Skin of body (tissue), 2 donors: ENCODE measurements around the gene GPR153. TPM values are rescaled to one million over a fixed set of nuclear protein-coding genes. Genes with fewer than 3 reads are reported as not detected.

Source experiments
- DNase-seq: peaks from one replicate; lab custom pipeline; 2025; lab: John Stamatoyannopoulos, UW
- total RNA-seq: library from RNA; depleted of rRNA; stranded (reverse); fragments of >200 nt; gene quantifications from one replicate; pipeline ENCODE4 v1.2.3, GENCODE V29; 2014

The GPR153 gene
- total RNA-seq, 1 donor from 2014 or later = 17.4 TPM

GRCh38 chr1:6206520-6206855 is 54.4 kb downstream of the GPR153 start:
- no peak for DNase-seq

GRCh38 chr1:6205849-6206519 is 54.9 kb downstream of the GPR153 start, which contains the start of gene RNF207:
RNF207 (plus strand) TSS chr1:6206119; CDS start chr1:6206536, 417 bp downstream.
- DNase-seq = peak; percentile 26

- no peak for DNase-seq
Measured at GRCh38 chr1:6202256-6202655, 58.6 kb downstream of the GPR153 start.

- DNase-seq = no peak
Measured at GRCh38 chr1:6200188-6200809, 60.6 kb downstream of the GPR153 start.

GRCh38 chr1:6199298-6200187 is 61.4 kb downstream of the GPR153 start, which contains the start of gene RPL22:
RPL22 (minus strand) TSS chr1:6199595; CDS start chr1:6199573, 22 bp downstream.
- DNase-seq = peak; percentile 99

GRCh38 chr1:6198646-6199297 is 62.1 kb downstream of the GPR153 start:
- no peak for DNase-seq

GRCh38 chr1:6197746-6198427 is 63.0 kb downstream of the GPR153 start:
- no peak for DNase-seq

Other genes with a start within 250 kb of the GPR153 start
- gene KCNAB2, start 215.2 kb downstream of the GPR153 start, total RNA-seq = 5.0 TPM
- 1.4 TPM for gene CHD5, start 80.8 kb downstream of the GPR153 start, total RNA-seq
- gene RPL22, start 61.5 kb downstream of the GPR153 start, total RNA-seq = 261 TPM
- 7.6 TPM for gene RNF207, start 55.0 kb downstream of the GPR153 start, total RNA-seq
- 32.3 TPM for gene ICMT, start 25.1 kb downstream of the GPR153 start, total RNA-seq
- not detected for gene HES3, start 16.9 kb downstream of the GPR153 start, total RNA-seq
- gene ACOT7, start 132.7 kb upstream of the GPR153 start, total RNA-seq = 10.0 TPM
- 5.9 TPM for gene HES2, start 158.8 kb upstream of the GPR153 start, total RNA-seq
- gene ESPN, start 163.7 kb upstream of the GPR153 start, total RNA-seq = 6.4 TPM
- gene TNFRSF25, start 205.1 kb upstream of the GPR153 start, total RNA-seq = 11.6 TPM
- gene PLEKHG5, start 230.6 kb upstream of the GPR153 start, total RNA-seq = 14.3 TPM